Mesenchymal stem cell (in vitro differentiated cells and primary cell): Measurements from ENCODE around the gene ITGA8.

ENCODE experiments used
- DNase-seq: peaks from one replicate; pipeline ENCODE4 v3.0.0-alpha.2; 2013
- H2AFZ ChIP-seq: one replicate; pipeline ENCODE4 v1.6.1; 2013; ENCODE audit warnings: low read depth, mild to moderate bottlenecking, control low read depth, inconsistent platforms, low read length, moderate library complexity
- H2AK5ac ChIP-seq: 2 replicates; pipeline ENCODE4 v1.6.1; 2013; ENCODE audit warnings: low read length, moderate library complexity, mild to moderate bottlenecking, inconsistent platforms; ENCODE audit not compliant: severe bottlenecking
- H2BK120ac ChIP-seq: one replicate; pipeline ENCODE4 v1.6.1; 2013; ENCODE audit warnings: low read depth, mild to moderate bottlenecking, inconsistent platforms, low read length, moderate library complexity
- H2BK12ac ChIP-seq, 2 experiments: one replicate each; pipeline ENCODE4 v1.6.1; 2013; ENCODE audit warnings: inconsistent platforms in 2 of 2, low read length in 2 of 2, mild to moderate bottlenecking in 2 of 2, moderate library complexity in 2 of 2, control low read depth in 1 of 2
- H2BK15ac ChIP-seq: one replicate; pipeline ENCODE4 v1.6.1; 2013; ENCODE audit warnings: mild to moderate bottlenecking, low read depth, inconsistent platforms; ENCODE audit not compliant: poor library complexity, severe bottlenecking
- H2BK5ac ChIP-seq: 2 replicates; pipeline ENCODE4 v1.6.1; 2013; ENCODE audit warnings: low read depth, mild to moderate bottlenecking, low read length, control low read depth, inconsistent platforms; ENCODE audit not compliant: poor library complexity, severe bottlenecking
- H3K14ac ChIP-seq, 2 experiments: one replicate each; pipeline ENCODE4 v1.6.1; 2013; ENCODE audit warnings: inconsistent platforms in 2 of 2, low read length in 2 of 2, control low read depth in 1 of 2, mild to moderate bottlenecking in 1 of 2, moderate library complexity in 1 of 2
- H3K18ac ChIP-seq, 2 experiments: one replicate each; pipeline ENCODE4 v1.6.1; 2013; ENCODE audit warnings: inconsistent platforms in 2 of 2, low read length in 2 of 2, control low read depth in 1 of 2, low read depth in 1 of 2, mild to moderate bottlenecking in 1 of 2
- H3K23ac ChIP-seq, 2 experiments: one replicate each; pipeline ENCODE4 v1.6.1; 2013; ENCODE audit warnings: inconsistent platforms in 2 of 2, low read length in 2 of 2, mild to moderate bottlenecking in 2 of 2, moderate library complexity in 2 of 2, control low read depth in 1 of 2
- H3K27ac ChIP-seq: 2 replicates; pipeline ENCODE4 v1.5.1; 2013; ENCODE audit warnings: mild to moderate bottlenecking, moderate library complexity, low read length, control low read depth, inconsistent platforms; ENCODE audit not compliant: poor library complexity, severe bottlenecking
- H3K27me3 ChIP-seq, 2 experiments: 2 replicates each; pipeline versions ENCODE4 v1.6.1 to v1.7.0; 2013; ENCODE audit warnings: low read length in 2 of 2, mild to moderate bottlenecking in 2 of 2, moderate library complexity in 2 of 2, control low read depth in 1 of 2, inconsistent platforms in 1 of 2; ENCODE audit not compliant: control insufficient read depth in 1 of 2, insufficient read depth in 1 of 2
- H3K36me3 ChIP-seq, 2 experiments: 2 replicates each; pipeline versions ENCODE4 v1.6.1 to v1.7.0; 2013; ENCODE audit warnings: low read length in 2 of 2, control low read depth in 1 of 2, inconsistent platforms in 1 of 2, low read depth in 1 of 2, mild to moderate bottlenecking in 1 of 2; ENCODE audit not compliant: insufficient read depth in 2 of 2, control insufficient read depth in 1 of 2
- H3K4ac ChIP-seq, 2 experiments: one replicate each; pipeline ENCODE4 v1.6.1; 2013; ENCODE audit warnings: inconsistent platforms in 2 of 2, low read length in 2 of 2, mild to moderate bottlenecking in 2 of 2, moderate library complexity in 2 of 2, control low read depth in 1 of 2, low read depth in 1 of 2
- H3K4me1 ChIP-seq: 2 replicates; pipeline ENCODE4 v1.6.1; 2013; ENCODE audit warnings: low read depth, low read length, control low read depth; ENCODE audit not compliant: control insufficient read depth, insufficient read depth
- H3K4me2 ChIP-seq: 2 replicates; pipeline ENCODE4 v1.6.1; 2013; ENCODE audit warnings: low read length, mild to moderate bottlenecking, inconsistent platforms; ENCODE audit not compliant: poor library complexity, severe bottlenecking
- H3K4me3 ChIP-seq, 2 experiments: 2 replicates each; pipeline versions ENCODE4 v1.5.1 to v1.7.0; 2013; ENCODE audit warnings: low read length in 2 of 2, mild to moderate bottlenecking in 2 of 2, control low read depth in 1 of 2, low read depth in 1 of 2; ENCODE audit not compliant: insufficient read depth in 1 of 2
- H3K79me1 ChIP-seq: replicated peaks from 2 replicates; pipeline ENCODE4 v1.6.1; 2013; ENCODE audit warnings: mild to moderate bottlenecking, control low read depth, low read length, inconsistent platforms; ENCODE audit not compliant: poor library complexity, severe bottlenecking
- H3K9ac ChIP-seq: 2 replicates; pipeline ENCODE4 v1.7.0; 2013; ENCODE audit warnings: mild to moderate bottlenecking, low read length, moderate library complexity
- H3K9me3 ChIP-seq: 2 replicates; pipeline ENCODE4 v1.7.0; 2013; ENCODE audit warnings: mild to moderate bottlenecking, low read length; ENCODE audit not compliant: control insufficient read depth
- H4K8ac ChIP-seq: one replicate; pipeline ENCODE4 v1.6.1; 2013; ENCODE audit warnings: inconsistent platforms, mild to moderate bottlenecking, low read length, moderate library complexity
- H4K91ac ChIP-seq: one replicate; pipeline ENCODE4 v1.6.1; 2013; ENCODE audit warnings: mild to moderate bottlenecking, low read length, inconsistent platforms
- WGBS: methylation state at CpG from one replicate; pipeline ENCODE4 v1.1.7; 2013; ENCODE audit warnings: mixed read lengths; 5-methylcytosine and 5-hydroxymethylcytosine counted together

The ITGA8 gene

GRCh38 chr10:15723803-15724202, 4.1 kb upstream of the ITGA8 start:
- peaks cover 26 to 43% of the 10 kb centered on the region in 2 experiments for H3K27me3 ChIP-seq
- no peak overlapping the region for H2AFZ ChIP-seq
- H4K8ac ChIP-seq, result no peak overlapping the region
- no peaks in the 10 kb centered on the region for H3K9me3 ChIP-seq
- no peak for DNase-seq
- H2BK12ac ChIP-seq, result no peak overlapping the region
- H3K4ac ChIP-seq, result no peak overlapping the region
- no peak overlapping the region for H3K23ac ChIP-seq
- H3K4me2 ChIP-seq, result no peak overlapping the region
- 32% methylated on average over 2 of the region's 4 CpGs for WGBS
- no peak overlapping the region for H3K27ac ChIP-seq
- no peak overlapping the region for H3K9ac ChIP-seq
- H3K18ac ChIP-seq, result no peak overlapping the region
- H3K36me3 ChIP-seq, result no peaks in the 10 kb centered on the region
- peaks cover 11% of the 10 kb centered on the region for H3K4me1 ChIP-seq
- no peaks in the 10 kb centered on the region for H3K79me1 ChIP-seq
- H4K91ac ChIP-seq, result no peak overlapping the region
- H3K4me3 ChIP-seq, result no peak overlapping the region
- H2AK5ac ChIP-seq, result no peak overlapping the region
- no peak overlapping the region for H3K14ac ChIP-seq
- no peak overlapping the region for H2BK5ac ChIP-seq
- H2BK120ac ChIP-seq, result no peak overlapping the region
- H2BK15ac ChIP-seq, result no peak overlapping the region

GRCh38 chr10:15720635-15721287, 1.0 kb upstream of the ITGA8 start:
- H4K8ac ChIP-seq, result no peak overlapping the region
- H2AFZ ChIP-seq, result no peak overlapping the region
- H2BK120ac ChIP-seq, result no peak overlapping the region
- no peak overlapping the region for H3K9ac ChIP-seq
- H3K27me3 ChIP-seq, result peaks cover 34 to 53% of the 10 kb centered on the region in 2 experiments
- H2BK15ac ChIP-seq, result no peak overlapping the region
- DNase-seq, result no peak
- no peak overlapping the region for H3K23ac ChIP-seq
- no peak overlapping the region for H3K27ac ChIP-seq
- H3K79me1 ChIP-seq, result no peaks in the 10 kb centered on the region
- no peak overlapping the region for H2BK12ac ChIP-seq
- H3K4me2 ChIP-seq, result no peak overlapping the region
- H3K4ac ChIP-seq, result no peak overlapping the region
- WGBS, result 98% methylated on average over 7 of the region's 13 CpGs
- H3K14ac ChIP-seq, result no peak overlapping the region
- H3K4me1 ChIP-seq, result peaks cover 13% of the 10 kb centered on the region
- no peak overlapping the region for H2AK5ac ChIP-seq
- H2BK5ac ChIP-seq, result no peak overlapping the region
- H3K18ac ChIP-seq, result no peak overlapping the region
- H4K91ac ChIP-seq, result no peak overlapping the region
- H3K36me3 ChIP-seq, result no peaks in the 10 kb centered on the region
- no peaks in the 10 kb centered on the region for H3K9me3 ChIP-seq
- no peak overlapping the region for H3K4me3 ChIP-seq

- Histone ChIP-seq H3K9me3 (no peaks in the 10 kb centered on the region), H2BK12ac (peak overlapping the region in 1 of 2 experiments; percentile 77), H3K4me1 (peaks cover 13% of the 10 kb centered on the region), H4K8ac (peak overlapping the region; percentile 85), H3K36me3 (no peaks in the 10 kb centered on the region), H3K14ac (peak overlapping the region in 1 of 2 experiments; percentile 89), H2AK5ac (no peak overlapping the region), H2AFZ (peak overlapping the region; percentile 42), H4K91ac (peak overlapping the region; percentile 46), H3K27me3 (peaks cover 34 to 65% of the 10 kb centered on the region in 2 experiments), H3K4me2 (peak overlapping the region; percentile 71), H3K4me3 (peak overlapping the region in 1 of 2 experiments; percentile 67), H2BK120ac (peak overlapping the region; percentile 54), H2BK15ac (peak overlapping the region; percentile 86), H3K4ac (peak overlapping the region; percentile 24 to 61), H3K23ac (peak overlapping the region in 1 of 2 experiments; percentile 14), H3K9ac (no peak overlapping the region), H3K18ac (peak overlapping the region; percentile 53 to 90), H3K79me1 (no peaks in the 10 kb centered on the region), H2BK5ac (no peak overlapping the region), H3K27ac (no peak overlapping the region)
- WGBS, result under 1% methylated on average over 61 of the region's 67 CpGs
- DNase-seq, result peak; percentile 74
These were observed 448 bp downstream of the ITGA8 start for GRCh38 chr10:15719049-15719898.

GRCh38 chr10:15718694-15719048, 1.1 kb downstream of the ITGA8 start:
- no peaks in the 10 kb centered on the region for H3K36me3 ChIP-seq
- H3K27me3 ChIP-seq, result peaks cover 34 to 62% of the 10 kb centered on the region in 2 experiments
- H3K23ac ChIP-seq, result no peak overlapping the region
- no peak overlapping the region for H3K9ac ChIP-seq
- no peak for DNase-seq
- no peak overlapping the region for H2BK15ac ChIP-seq
- H2BK12ac ChIP-seq, result peak overlapping the region; percentile 42 to 71
- peak overlapping the region in 1 of 2 experiments; percentile 67 for H3K4me3 ChIP-seq
- H2BK120ac ChIP-seq, result peak overlapping the region; percentile 38
- WGBS, result 22% methylated on average over 17 of the region's 17 CpGs
- H3K4ac ChIP-seq, result peak overlapping the region in 1 of 2 experiments; percentile 70
- peak overlapping the region; percentile 53 to 87 for H3K18ac ChIP-seq
- no peaks in the 10 kb centered on the region for H3K9me3 ChIP-seq
- no peak overlapping the region for H2AFZ ChIP-seq
- no peaks in the 10 kb centered on the region for H3K79me1 ChIP-seq
- peak overlapping the region; percentile 71 for H3K4me2 ChIP-seq
- no peak overlapping the region for H4K91ac ChIP-seq
- peaks cover 13% of the 10 kb centered on the region for H3K4me1 ChIP-seq
- H2AK5ac ChIP-seq, result no peak overlapping the region
- no peak overlapping the region for H2BK5ac ChIP-seq
- H3K27ac ChIP-seq, result no peak overlapping the region
- H3K14ac ChIP-seq, result peak overlapping the region in 1 of 2 experiments; percentile 53
- H4K8ac ChIP-seq, result peak overlapping the region; percentile 85
